GM23338 (cell line): ENCODE measurements around the gene PHYKPL. TPM values are rescaled to one million over a fixed set of nuclear protein-coding genes. Genes with fewer than 3 reads are reported as not detected.

Experiments used
- ATAC-seq: fragments of 200-7000 bp; cut with Tn5 transposase; 3 replicates; pipeline ENCODE4 v1.9.1; 2020
- DNase-seq: peaks from one replicate; pipeline ENCODE4 v3.0.0-alpha.2; 2015; ENCODE audit warnings: low spot score
- H2AFZ ChIP-seq: fragments of 200-600 bp; sonication (generic); 2 replicates; pipeline ENCODE4 v1.8.0; 2016; ENCODE audit warnings: antibody characterized with exemption, mild to moderate bottlenecking, moderate library complexity
- H3F3A ChIP-seq: fragments of 200-600 bp; sonication (generic); replicated peaks from 2 replicates; pipeline ENCODE4 v1.8.0; 2017; ENCODE audit warnings: antibody characterized with exemption, mixed run types, low read depth
- H3K27ac ChIP-seq: fragments of 200-600 bp; sonication (generic); 2 replicates; pipeline ENCODE4 v1.6.1; 2016; ENCODE audit warnings: low read depth
- H3K27me3 ChIP-seq: fragments of 200-600 bp; sonication (generic); 2 replicates; pipeline ENCODE4 v1.8.0; 2016; ENCODE audit warnings: mild to moderate bottlenecking, mixed run types, moderate library complexity; ENCODE audit not compliant: insufficient read depth
- H3K36me3 ChIP-seq: fragments of 200-600 bp; sonication (generic); 2 replicates; pipeline ENCODE4 v1.8.0; 2016; ENCODE audit warnings: mild to moderate bottlenecking; ENCODE audit not compliant: insufficient read depth
- H3K4me1 ChIP-seq: fragments of 200-600 bp; sonication (generic); 2 replicates; pipeline ENCODE4 v1.8.0; 2016; ENCODE audit warnings: mild to moderate bottlenecking, moderate library complexity; ENCODE audit not compliant: insufficient read depth
- H3K4me2 ChIP-seq: fragments of 200-600 bp; sonication (generic); 2 replicates; pipeline ENCODE4 v1.7.1; 2017; ENCODE audit warnings: mixed run types
- H3K4me3 ChIP-seq: fragments of 200-600 bp; sonication (generic); 2 replicates; pipeline ENCODE4 v1.6.1; 2016; ENCODE audit warnings: mixed run types
- H3K79me2 ChIP-seq: fragments of 200-600 bp; sonication (generic); replicated peaks from 2 replicates; pipeline ENCODE4 v1.8.0; 2017; ENCODE audit warnings: mild to moderate bottlenecking; ENCODE audit not compliant: insufficient read depth
- H3K9me2 ChIP-seq: fragments of 200-600 bp; sonication (generic); 2 replicates; pipeline ENCODE4 v1.8.0; 2017; ENCODE audit not compliant: insufficient read depth
- H4K20me1 ChIP-seq: fragments of 200-600 bp; sonication (generic); replicated peaks from 2 replicates; pipeline ENCODE4 v1.8.0; 2017; ENCODE audit warnings: mild to moderate bottlenecking; ENCODE audit not compliant: insufficient read depth
- H3K27ac Mint-ChIP-seq: 2 replicates; pipeline ENCODE4 v1.8.0; 2020; ENCODE audit warnings: inconsistent platforms, mild to moderate bottlenecking, moderate library complexity, mixed read lengths
- H3K27me3 Mint-ChIP-seq: 3 replicates; pipeline ENCODE4 v1.8.0; 2022; ENCODE audit warnings: low read depth, mild to moderate bottlenecking, moderate library complexity, mixed read lengths, inconsistent platforms; ENCODE audit not compliant: insufficient read depth, poor library complexity
- H3K36me3 Mint-ChIP-seq: 3 replicates; pipeline ENCODE4 v1.8.0; 2021; ENCODE audit warnings: low read depth, mild to moderate bottlenecking, inconsistent platforms, moderate library complexity, mixed read lengths
- H3K4me1 Mint-ChIP-seq: 3 replicates; pipeline ENCODE4 v1.8.0; 2020; ENCODE audit warnings: mild to moderate bottlenecking, inconsistent platforms, mixed read lengths
- H3K4me3 Mint-ChIP-seq: 3 replicates; pipeline ENCODE4 v1.8.0; 2021; ENCODE audit warnings: moderate library complexity, mild to moderate bottlenecking, inconsistent platforms, mixed read lengths
- H3K9me3 Mint-ChIP-seq: 3 replicates; pipeline ENCODE4 v1.8.0; 2020; ENCODE audit warnings: moderate library complexity, mild to moderate bottlenecking, inconsistent platforms, mixed read lengths
- EZH2phosphoT487 ChIP-seq: fragments of 200-600 bp; sonication (generic); IDR thresholded peaks from one replicate; pipeline ENCODE4 v1.8.1; 2018; ENCODE audit warnings: antibody characterized with exemption; ENCODE audit not compliant: unreplicated experiment
- JUNB ChIP-seq: IDR thresholded peaks from one replicate; pipeline ENCODE4 v1.6.1; 2016; ENCODE audit warnings: antibody characterized with exemption; ENCODE audit not compliant: unreplicated experiment
- POLR2AphosphoS5 ChIP-seq: IDR thresholded peaks from 2 replicates; pipeline ENCODE4 v1.6.1; 2016; ENCODE audit warnings: antibody characterized with exemption, low read depth
- ZNF331 ChIP-seq: fragments of 250-450 bp; sonication (Bioruptor Pico); IDR thresholded peaks from 2 replicates; pipeline ENCODE4 v1.5.0; 2020; ENCODE audit warnings: low read depth, mild to moderate bottlenecking, moderate library complexity
- ZNF462 ChIP-seq: fragments of 250-450 bp; sonication (Bioruptor Pico); IDR thresholded peaks from 2 replicates; pipeline ENCODE4 v1.5.0; 2020; ENCODE audit warnings: mild to moderate bottlenecking, moderate library complexity
- polyA plus RNA-seq: library from polyadenylated mRNA; unstranded; fragments of >200 nt; fragmentation: Nextera tagmentation; extraction: Ambion mirVana; gene quantifications from 2 replicates; pipeline ENCODE4 v1.2.1, GENCODE V29; 2016
- total RNA-seq: library from RNA; depleted of rRNA; stranded (reverse); fragments of >200 nt; shearing (Covaris generic); gene quantifications from 2 replicates; pipeline ENCODE4 v1.2.3, GENCODE V29; 2014
- TF ChIP-seq, protein P1 (sequence below), 2 experiments: fragments of 200-600 bp in 1 of 2; sonication (generic) in 1 of 2; conservative IDR thresholded peaks; 2 replicates each; pipeline versions ENCODE4 v1.5.1 to v1.6.1; 2016 to 2017; ENCODE audit warnings: antibody characterized with exemption in 2 of 2, low read depth in 2 of 2, mild to moderate bottlenecking in 2 of 2, moderate library complexity in 1 of 2

PHYKPL gene
- total and polyA plus RNA-seq, 2 experiments from 2014 or later, result 15.9 to 20.8 TPM

GRCh38 chr5:178209334-178210072, 23.1 kb downstream of the PHYKPL start:
- H3K36me3 ChIP-seq, result peaks cover 62% of the 10 kb centered on the region

DNA sequence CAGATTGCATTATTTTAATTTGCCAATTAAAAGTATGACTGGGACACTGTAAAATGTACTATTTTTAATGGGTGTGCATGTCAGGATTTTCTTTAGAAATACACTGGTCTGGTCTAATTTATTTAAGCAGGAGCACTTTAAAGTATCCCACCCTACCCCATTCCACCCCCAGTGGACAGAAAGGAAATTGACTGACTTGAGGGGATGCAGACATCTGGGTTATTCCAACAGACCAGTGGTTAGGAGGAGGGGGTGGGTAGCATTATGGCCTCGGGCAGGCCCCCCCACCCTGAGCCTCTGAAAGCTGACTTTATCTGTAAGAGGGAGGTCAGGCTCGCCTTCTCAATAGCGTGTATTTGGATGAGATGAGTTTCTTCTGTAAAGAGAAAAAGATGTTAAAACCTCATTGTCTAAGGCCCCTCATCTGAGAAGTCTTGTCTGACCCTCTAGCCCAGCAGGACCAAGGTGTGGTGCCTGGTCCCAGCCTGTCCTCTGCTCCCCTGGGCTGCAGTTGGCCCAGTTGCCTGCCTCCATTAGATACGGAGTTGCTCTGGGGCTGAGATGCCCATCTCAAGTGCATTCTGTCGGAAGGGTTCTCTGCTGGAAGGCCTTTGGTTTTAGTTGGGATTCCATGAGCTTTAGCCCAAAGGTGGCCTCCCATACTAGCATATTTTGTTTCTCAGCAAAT, 23.9 kb downstream of the PHYKPL start:
- Mint-ChIP-seq H3K9me3 (peaks cover 8% of the 10 kb centered on the region), H3K27ac (no peak overlapping the region; the same call in 1 of the 2 replicates), H3K4me3 (no peak overlapping the region), H3K36me3 (peaks cover 89% of the 10 kb centered on the region), H3K27me3 (peaks cover 47% of the 10 kb centered on the region), H3K4me1 (peaks cover 42% of the 10 kb centered on the region)
- DNase-seq, result peak; percentile 52
- Histone ChIP-seq H3K27ac (peak overlapping the region; percentile 55; the same call in 1 of the 2 replicates), H3K27me3 (no peaks in the 10 kb centered on the region), H2AFZ (no peak overlapping the region), H3K9me2 (no peaks in the 10 kb centered on the region), H3K4me3 (no peak overlapping the region), H4K20me1 (peaks cover 64% of the 10 kb centered on the region), H3K4me1 (peaks cover 21% of the 10 kb centered on the region), H3K79me2 (peaks cover 54% of the 10 kb centered on the region), H3K4me2 (no peak overlapping the region), H3F3A (peaks cover 83% of the 10 kb centered on the region), H3K36me3 (peaks cover 59% of the 10 kb centered on the region)
- TF ChIP-seq ZNF462 (CRISPR knock-in tag), result no peak
- TF ChIP-seq, protein P1, sequence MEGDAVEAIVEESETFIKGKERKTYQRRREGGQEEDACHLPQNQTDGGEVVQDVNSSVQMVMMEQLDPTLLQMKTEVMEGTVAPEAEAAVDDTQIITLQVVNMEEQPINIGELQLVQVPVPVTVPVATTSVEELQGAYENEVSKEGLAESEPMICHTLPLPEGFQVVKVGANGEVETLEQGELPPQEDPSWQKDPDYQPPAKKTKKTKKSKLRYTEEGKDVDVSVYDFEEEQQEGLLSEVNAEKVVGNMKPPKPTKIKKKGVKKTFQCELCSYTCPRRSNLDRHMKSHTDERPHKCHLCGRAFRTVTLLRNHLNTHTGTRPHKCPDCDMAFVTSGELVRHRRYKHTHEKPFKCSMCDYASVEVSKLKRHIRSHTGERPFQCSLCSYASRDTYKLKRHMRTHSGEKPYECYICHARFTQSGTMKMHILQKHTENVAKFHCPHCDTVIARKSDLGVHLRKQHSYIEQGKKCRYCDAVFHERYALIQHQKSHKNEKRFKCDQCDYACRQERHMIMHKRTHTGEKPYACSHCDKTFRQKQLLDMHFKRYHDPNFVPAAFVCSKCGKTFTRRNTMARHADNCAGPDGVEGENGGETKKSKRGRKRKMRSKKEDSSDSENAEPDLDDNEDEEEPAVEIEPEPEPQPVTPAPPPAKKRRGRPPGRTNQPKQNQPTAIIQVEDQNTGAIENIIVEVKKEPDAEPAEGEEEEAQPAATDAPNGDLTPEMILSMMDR (conservative IDR thresholded peaks at IDR 0.05; ENCODE audit: low read depth in 2 of 2), result peak in 1 of 2 experiments; percentile 19; a peak in 1 of 4 replicates
- TF ChIP-seq EZH2phosphoT487, result no peak
- TF ChIP-seq JUNB, result no peak
- no peak for ATAC-seq

More at GRCh38 chr5:178209334-178210072, 23.1 kb downstream of the PHYKPL start:
- Histone ChIP-seq H3K27ac (0 out of 2 replicates have a peak overlapping the region, but pooled peaks have one; percentile 55), H3K27me3 (no peaks in the 10 kb centered on the region), H2AFZ (no peak overlapping the region), H4K20me1 (peaks cover 66% of the 10 kb centered on the region), H3K9me2 (no peaks in the 10 kb centered on the region), H3K4me3 (no peak overlapping the region), H3K79me2 (peaks cover 47% of the 10 kb centered on the region), H3K4me1 (peaks cover 20% of the 10 kb centered on the region), H3F3A (peaks cover 87% of the 10 kb centered on the region), H3K4me2 (no peak overlapping the region)
- no peak for ATAC-seq
- Mint-ChIP-seq H3K27ac (peak overlapping the region; percentile 52), H3K27me3 (peaks cover 48% of the 10 kb centered on the region), H3K4me1 (peaks cover 46% of the 10 kb centered on the region), H3K36me3 (peaks cover 93% of the 10 kb centered on the region), H3K9me3 (peaks cover 5% of the 10 kb centered on the region; the same call in 1 of the 3 replicates), H3K4me3 (no peak overlapping the region)
- TF ChIP-seq POLR2AphosphoS5 (peak; percentile 7; the same call in 1 of the 2 replicates), ZNF331 (no peak)
- no peak for DNase-seq
